GM10266 (cell line): Measurements from ENCODE around the gene CFAP58.

ENCODE experiments used
- DNase-seq: peaks from one replicate; pipeline ENCODE4 v3.0.0; 2012; ENCODE audit errors: extremely low spot score
- TF ChIP-seq, protein P1 (sequence below): IDR thresholded peaks from 2 replicates; pipeline ENCODE4 v1.5.1; 2012; ENCODE audit warnings: mild to moderate bottlenecking, low read depth; ENCODE audit not compliant: control insufficient read depth, insufficient read depth; ENCODE audit errors: missing control alignments

The CFAP58 gene

DNA sequence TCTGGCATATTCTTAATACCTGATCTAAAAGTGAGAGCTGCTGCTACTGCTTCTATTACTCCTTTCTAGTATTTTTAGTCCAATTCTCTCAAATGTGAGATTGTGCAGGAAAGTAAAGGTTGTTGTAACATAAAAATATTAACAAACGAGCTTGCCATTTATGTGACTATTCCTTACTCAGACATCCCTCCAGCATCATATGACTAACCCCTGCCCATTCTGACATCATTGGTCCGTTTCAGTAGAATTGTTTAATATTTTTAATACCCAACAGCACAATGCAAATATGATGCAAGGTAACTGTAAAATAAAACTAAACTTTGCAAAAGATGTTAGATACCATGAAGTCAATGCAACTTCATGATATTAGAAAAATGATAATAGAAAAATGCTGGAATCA, 83.6 kb downstream of the CFAP58 start:
- no peak for DNase-seq
- TF ChIP-seq, protein P1, sequence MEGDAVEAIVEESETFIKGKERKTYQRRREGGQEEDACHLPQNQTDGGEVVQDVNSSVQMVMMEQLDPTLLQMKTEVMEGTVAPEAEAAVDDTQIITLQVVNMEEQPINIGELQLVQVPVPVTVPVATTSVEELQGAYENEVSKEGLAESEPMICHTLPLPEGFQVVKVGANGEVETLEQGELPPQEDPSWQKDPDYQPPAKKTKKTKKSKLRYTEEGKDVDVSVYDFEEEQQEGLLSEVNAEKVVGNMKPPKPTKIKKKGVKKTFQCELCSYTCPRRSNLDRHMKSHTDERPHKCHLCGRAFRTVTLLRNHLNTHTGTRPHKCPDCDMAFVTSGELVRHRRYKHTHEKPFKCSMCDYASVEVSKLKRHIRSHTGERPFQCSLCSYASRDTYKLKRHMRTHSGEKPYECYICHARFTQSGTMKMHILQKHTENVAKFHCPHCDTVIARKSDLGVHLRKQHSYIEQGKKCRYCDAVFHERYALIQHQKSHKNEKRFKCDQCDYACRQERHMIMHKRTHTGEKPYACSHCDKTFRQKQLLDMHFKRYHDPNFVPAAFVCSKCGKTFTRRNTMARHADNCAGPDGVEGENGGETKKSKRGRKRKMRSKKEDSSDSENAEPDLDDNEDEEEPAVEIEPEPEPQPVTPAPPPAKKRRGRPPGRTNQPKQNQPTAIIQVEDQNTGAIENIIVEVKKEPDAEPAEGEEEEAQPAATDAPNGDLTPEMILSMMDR: no peak

DNA sequence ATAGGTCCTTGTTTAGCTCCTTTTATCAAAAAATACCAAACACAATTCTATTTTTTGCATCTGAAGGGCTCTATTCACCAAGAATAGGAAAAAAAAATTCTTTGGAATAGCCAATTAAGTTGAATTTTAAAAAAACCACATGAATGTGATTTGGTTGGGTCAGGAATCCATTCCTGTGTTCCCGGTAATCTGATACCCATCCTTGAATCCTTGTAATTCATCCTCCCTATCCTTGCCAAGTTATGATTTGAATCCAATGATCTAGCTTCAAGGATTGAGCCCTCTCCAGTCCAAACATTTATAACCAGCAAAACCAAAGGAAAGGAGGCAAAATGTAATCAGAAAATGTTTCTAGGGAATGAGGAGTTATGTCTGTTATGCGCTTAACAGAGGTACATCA, 86.6 kb downstream of the CFAP58 start:
- no peak for DNase-seq
- TF ChIP-seq, protein P1: no peak

DNA sequence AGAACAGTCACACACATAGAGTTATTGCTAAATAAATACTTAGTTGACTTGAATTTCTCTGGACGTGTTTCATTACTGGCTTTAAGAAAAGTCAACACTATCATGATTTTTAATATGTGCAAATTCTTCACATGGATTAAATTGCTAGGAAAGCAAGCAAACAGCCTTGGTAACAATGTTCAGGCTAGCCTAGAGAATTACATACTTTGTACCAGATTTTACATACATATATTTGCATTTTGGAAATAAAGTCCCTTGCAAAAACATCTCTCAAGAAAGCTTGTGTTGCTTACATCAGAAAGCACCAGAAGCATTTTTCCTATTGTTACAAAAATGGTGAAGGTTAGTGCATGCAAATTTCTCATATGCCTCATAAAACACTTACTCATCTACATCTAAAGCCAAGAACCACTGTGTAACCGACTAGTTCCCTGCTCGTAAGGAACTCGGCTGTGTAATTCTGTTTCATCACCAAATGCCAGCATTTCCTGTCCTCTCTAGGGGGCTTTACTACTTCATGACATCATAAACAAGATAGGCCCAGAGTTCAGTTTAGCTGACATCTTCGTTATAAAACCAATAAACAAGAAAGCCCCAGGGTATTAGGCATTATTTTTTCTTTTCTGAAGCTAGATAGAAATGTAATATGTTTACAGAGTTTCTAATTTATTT, 87.8 kb downstream of the CFAP58 start:
- TF ChIP-seq, protein P1: no peak
- DNase-seq: no peak

DNA sequence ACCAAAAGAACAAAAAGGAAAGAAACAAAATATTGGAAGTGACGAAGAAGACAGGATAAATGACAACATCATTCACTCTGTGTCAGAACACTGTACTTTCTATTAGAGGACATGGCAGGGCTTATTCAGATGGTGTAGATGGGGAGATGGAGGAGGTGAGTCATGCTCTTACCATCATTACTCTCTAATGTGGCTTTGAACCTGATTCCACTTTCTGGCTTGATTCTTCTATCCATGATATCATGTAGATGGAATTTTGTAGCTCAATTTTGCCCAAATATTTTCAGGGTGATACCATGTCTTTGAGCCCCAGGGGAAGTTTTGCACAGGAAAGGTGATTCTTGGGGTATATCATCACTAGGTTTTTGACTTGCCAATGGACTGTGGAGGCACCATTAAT, 91.7 kb downstream of the CFAP58 start:
- TF ChIP-seq, protein P1: no peak
- DNase-seq: no peak

DNA sequence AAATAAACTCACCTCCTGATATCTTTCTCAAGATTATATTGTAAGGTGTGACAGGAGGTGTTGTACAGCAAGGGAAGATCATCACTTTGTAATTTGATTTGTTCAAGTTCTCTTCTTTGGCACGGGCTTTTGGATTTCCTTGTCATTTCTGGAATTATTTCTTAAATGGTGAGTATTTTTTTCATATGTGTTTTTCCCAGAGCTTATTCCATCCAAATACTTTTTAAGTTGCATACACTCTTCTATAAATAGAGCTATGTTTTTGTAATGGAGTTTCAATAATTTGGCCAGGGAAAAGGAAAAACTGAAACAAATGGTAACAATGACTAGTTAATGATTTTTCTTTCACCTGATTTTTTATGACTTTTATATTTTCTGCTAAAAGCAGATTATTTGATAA, 92.5 kb downstream of the CFAP58 start:
- TF ChIP-seq, protein P1: no peak
- no peak for DNase-seq

DNA sequence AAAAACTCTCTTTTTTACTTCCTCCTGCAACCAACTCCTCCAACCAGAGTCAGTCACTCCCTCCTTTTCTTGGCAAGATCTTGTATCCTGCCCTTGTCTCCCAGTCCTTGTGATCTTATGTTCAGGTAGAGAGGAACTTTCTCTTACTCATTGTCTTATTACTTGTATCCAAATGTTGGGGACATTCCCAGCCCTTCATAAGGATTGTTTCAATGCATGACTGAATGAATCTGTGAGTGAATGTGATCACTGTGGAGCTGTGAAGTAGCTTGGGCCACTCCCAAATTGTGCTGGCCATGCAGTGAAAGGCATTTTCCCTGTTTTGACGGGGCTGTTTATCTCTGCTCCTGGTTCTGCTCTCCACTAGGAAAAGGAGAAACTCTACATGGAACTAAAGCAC, 93.7 kb downstream of the CFAP58 start:
- no peak for DNase-seq
- TF ChIP-seq, protein P1: no peak

DNA sequence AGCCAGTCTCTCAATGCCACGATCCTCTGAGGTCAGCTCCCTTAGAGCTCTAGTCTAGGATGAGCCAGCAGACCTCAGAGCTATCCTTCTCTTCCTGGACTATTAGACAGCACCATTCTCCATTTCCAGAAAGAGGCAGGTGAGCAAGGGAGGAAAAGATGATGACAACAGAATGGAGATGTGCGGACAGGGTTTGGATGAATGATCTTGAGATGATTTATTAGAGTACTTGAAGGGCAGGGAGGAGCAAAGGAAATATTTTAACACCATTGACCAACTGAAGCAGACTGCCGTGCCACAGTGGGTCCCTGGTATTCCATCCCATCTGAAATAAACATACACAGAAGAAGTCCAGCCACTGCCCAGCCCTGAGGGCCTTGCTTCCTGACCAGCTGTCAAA, 94.3 kb downstream of the CFAP58 start:
- DNase-seq: no peak
- TF ChIP-seq, protein P1: no peak
